ENCODE results near the gene C10orf105.

Gene C10orf105

DNA sequence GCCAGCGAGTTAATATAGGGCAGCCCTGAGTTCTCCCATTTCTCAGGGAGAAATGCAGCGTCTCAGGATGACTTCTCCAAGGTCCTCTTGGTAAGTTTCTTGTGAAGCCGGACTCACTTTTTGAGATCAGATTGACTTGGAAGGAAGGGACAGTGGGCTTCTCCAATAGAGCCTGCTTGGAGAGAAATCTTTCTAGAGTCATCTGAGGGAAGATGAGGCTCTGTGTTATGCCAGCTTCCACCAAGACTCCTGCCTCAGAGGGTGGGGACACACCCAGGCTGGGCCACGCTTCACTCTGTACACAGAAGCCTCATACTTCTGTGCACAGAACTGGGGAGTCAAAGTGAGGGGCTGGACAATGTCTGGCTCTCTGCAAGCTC, 5.6 kb downstream of the C10orf105 start:
- Histone ChIP-seq H3K4me3 (peak overlapping the region; percentile 11 to 63 (median 51); a peak in 19 of 20 replicates), H3K9ac (peak overlapping the region; percentile 72 to 89 (median 84)), H3K4me2 (peak overlapping the region; percentile 87 to 99 (median 94)), H3K9me3 (replicated peaks in 1 of 11) (no peaks in the 10 kb centered on the region), H3K27ac (peak overlapping the region; percentile 88 to 99 (median 94)), H3K4me1 (peaks cover 84 to 100% (median 91%) of the 10 kb centered on the region in 10 experiments), H3K27me3 (no peaks in the 10 kb centered on the region), H3K36me3 (no peaks in the 10 kb centered on the region), H4K20me1 (no peaks in the 10 kb centered on the region)
- no peak for TF ChIP-seq Cebpa-rat (IDR thresholded peaks at IDR 0.05)

DNA sequence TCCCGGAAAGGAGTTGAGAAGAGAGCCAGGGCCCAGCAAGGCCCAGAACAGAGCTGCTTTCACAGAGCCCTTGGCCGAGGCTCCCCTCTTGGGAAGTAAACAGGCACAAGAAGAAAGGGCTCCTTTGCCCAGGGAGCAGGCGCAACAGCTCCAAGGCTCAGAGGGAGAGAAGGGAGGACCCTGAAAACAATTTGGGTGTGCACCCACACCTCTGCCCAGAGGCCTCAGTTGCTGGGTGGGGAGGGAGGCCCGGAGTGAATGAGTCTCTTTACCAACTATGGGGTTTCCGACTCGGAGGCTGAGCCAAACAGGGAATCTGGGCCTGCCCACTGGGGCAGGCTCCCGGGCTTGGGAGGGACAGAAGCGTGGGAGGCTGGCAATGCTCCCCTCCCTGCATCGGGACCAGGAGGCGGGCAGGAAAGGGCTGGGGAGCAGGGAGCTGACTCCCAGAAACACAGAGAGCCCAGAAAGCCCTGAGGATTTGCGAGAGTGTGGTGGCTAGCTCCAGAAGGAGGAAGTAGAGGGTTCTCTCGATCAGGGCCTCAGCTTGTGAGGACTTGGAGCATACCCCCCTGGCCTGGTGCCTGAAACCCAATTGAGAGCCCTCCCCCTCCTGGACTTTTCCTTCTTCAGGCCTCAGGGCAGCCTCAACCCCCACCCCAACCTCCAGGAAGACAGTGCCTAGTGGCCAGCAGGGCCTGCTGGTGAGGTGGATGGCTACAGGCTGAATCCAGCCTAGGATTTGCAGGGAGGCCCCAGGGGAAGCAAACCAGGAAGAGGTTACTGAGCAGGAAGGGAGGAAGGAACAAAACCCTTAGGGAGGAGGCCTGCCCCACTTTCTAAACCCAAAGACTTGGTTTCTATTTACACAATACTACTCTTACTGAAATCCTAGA, 6.2 kb downstream of the C10orf105 start:
- peak overlapping the region; percentile 72 to 89 (median 84) for H3K9ac ChIP-seq
- H3K27ac ChIP-seq, result peak overlapping the region; percentile 88 to 99 (median 94)

GRCh38 chr10:71712572-71713134, 6.9 kb downstream of the C10orf105 start:
- TF ChIP-seq Cebpa-rat (IDR thresholded peaks at IDR 0.05), result no peak
- peak overlapping the region; percentile 72 to 89 (median 84) for H3K9ac ChIP-seq
- H3K36me3 ChIP-seq, result no peaks in the 10 kb centered on the region
- H3K4me1 ChIP-seq, result peaks cover 91 to 100% (median 99%) of the 10 kb centered on the region in 10 experiments
- H4K20me1 ChIP-seq, result no peaks in the 10 kb centered on the region
- peak overlapping the region in 4 of 10 experiments; percentile 42 to 63 (median 56); a peak in 4 of 20 replicates for H3K4me3 ChIP-seq
- H3K9me3 ChIP-seq (replicated peaks in 1 of 11), result no peaks in the 10 kb centered on the region
- peak overlapping the region; percentile 88 to 99 (median 94) for H3K27ac ChIP-seq
- H3K27me3 ChIP-seq, result no peaks in the 10 kb centered on the region
- peak overlapping the region; percentile 87 to 99 (median 94) for H3K4me2 ChIP-seq

More for the DNA sequence above, 6.2 kb downstream of the C10orf105 start:
- peaks cover 86 to 100% (median 97%) of the 10 kb centered on the region in 10 experiments for H3K4me1 ChIP-seq
- TF ChIP-seq Cebpa-rat (IDR thresholded peaks at IDR 0.05), result peak in 2 of 11 experiments; percentile 27 to 53; a peak in 2 of 22 replicates
- peak overlapping the region; percentile 87 to 99 (median 94) for H3K4me2 ChIP-seq
- H3K4me3 ChIP-seq, result peak overlapping the region; percentile 11 to 63 (median 51); a peak in 18 of 20 replicates
- no peaks in the 10 kb centered on the region for H3K36me3 ChIP-seq
- H4K20me1 ChIP-seq, result no peaks in the 10 kb centered on the region
- H3K27me3 ChIP-seq, result no peaks in the 10 kb centered on the region
- H3K9me3 ChIP-seq (replicated peaks in 1 of 11), result no peaks in the 10 kb centered on the region

DNA sequence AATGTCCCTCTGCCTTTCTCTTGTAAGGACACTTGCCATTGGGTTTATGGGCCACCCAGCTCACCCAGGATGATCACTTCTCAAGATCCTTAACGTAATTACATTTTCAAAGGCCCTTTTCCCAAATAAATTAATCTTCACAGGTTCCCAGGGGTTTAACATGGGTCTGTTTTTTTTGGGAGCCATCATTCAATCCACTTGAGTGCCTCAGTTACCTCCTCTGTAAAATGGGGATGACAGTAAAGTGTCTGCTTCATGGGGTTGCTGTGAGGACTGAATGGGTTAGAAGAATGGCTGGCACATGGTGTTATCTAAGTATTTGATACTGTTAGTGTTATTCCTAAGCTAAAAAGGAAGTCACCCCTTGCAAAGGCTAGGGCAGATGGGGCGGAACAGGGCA, 7.4 kb downstream of the C10orf105 start:
- peak overlapping the region; percentile 87 to 99 (median 94) for H3K4me2 ChIP-seq
- H3K4me3 ChIP-seq, result no peak overlapping the region
- peak overlapping the region in 10 of 11 experiments; percentile 77 to 89 (median 84); a peak in 17 of 22 replicates for H3K9ac ChIP-seq
- peak overlapping the region in 10 of 11 experiments; percentile 88 to 99 (median 94); a peak in 19 of 22 replicates for H3K27ac ChIP-seq
- H3K27me3 ChIP-seq, result no peaks in the 10 kb centered on the region
- no peak for TF ChIP-seq Cebpa-rat (IDR thresholded peaks at IDR 0.05)
- H4K20me1 ChIP-seq, result no peaks in the 10 kb centered on the region
- H3K36me3 ChIP-seq, result no peaks in the 10 kb centered on the region
- H3K4me1 ChIP-seq, result peaks cover 88 to 100% (median 96%) of the 10 kb centered on the region in 10 experiments
- no peaks in the 10 kb centered on the region for H3K9me3 ChIP-seq (replicated peaks in 1 of 11)

- Histone ChIP-seq H3K4me2 (peak overlapping the region in 9 of 11 experiments; percentile 9 to 99 (median 93); a peak in 15 of 22 replicates), H4K20me1 (no peaks in the 10 kb centered on the region), H3K27me3 (no peaks in the 10 kb centered on the region), H3K9me3 (replicated peaks in 1 of 11) (no peaks in the 10 kb centered on the region), H3K4me3 (no peak overlapping the region), H3K27ac (peak overlapping the region in 7 of 11 experiments; percentile 6 to 99 (median 97); a peak in 11 of 22 replicates), H3K4me1 (peaks cover 80 to 96% (median 86%) of the 10 kb centered on the region in 10 experiments), H3K36me3 (no peaks in the 10 kb centered on the region), H3K9ac (peak overlapping the region in 3 of 11 experiments; percentile 13 to 26 (median 22); a peak in 5 of 22 replicates)
- no peak for TF ChIP-seq Cebpa-rat (IDR thresholded peaks at IDR 0.05)
These were observed 8.4 kb downstream of the C10orf105 start for GRCh38 chr10:71711052-71711623.

GRCh38 chr10:71710519-71710918, 9.1 kb downstream of the C10orf105 start:
- no peaks in the 10 kb centered on the region for H4K20me1 ChIP-seq
- peak overlapping the region in 10 of 11 experiments; percentile 12 to 99 (median 91); a peak in 18 of 22 replicates for H3K4me2 ChIP-seq
- H3K4me3 ChIP-seq, result no peak overlapping the region
- no peaks in the 10 kb centered on the region for H3K9me3 ChIP-seq (replicated peaks in 1 of 11)
- H3K36me3 ChIP-seq, result no peaks in the 10 kb centered on the region
- peaks cover 73 to 91% (median 80%) of the 10 kb centered on the region in 10 experiments for H3K4me1 ChIP-seq
- H3K27ac ChIP-seq, result peak overlapping the region in 3 of 11 experiments; percentile 10 to 97 (median 97); a peak in 3 of 22 replicates
- no peaks in the 10 kb centered on the region for H3K27me3 ChIP-seq
- no peak for TF ChIP-seq Cebpa-rat (IDR thresholded peaks at IDR 0.05)
- H3K9ac ChIP-seq, result peak overlapping the region in 1 of 11 experiments; percentile 22; a peak in 1 of 22 replicates

GRCh38 chr10:71708897-71709882, 10.4 kb downstream of the C10orf105 start:
- no peaks in the 10 kb centered on the region for H3K36me3 ChIP-seq
- H3K27ac ChIP-seq, result peak overlapping the region in 5 of 11 experiments; percentile 10 to 29 (median 21); a peak in 4 of 22 replicates
- no peak for TF ChIP-seq Cebpa-rat (IDR thresholded peaks at IDR 0.05)
- no peaks in the 10 kb centered on the region for H4K20me1 ChIP-seq
- no peak overlapping the region for H3K4me3 ChIP-seq
- peak overlapping the region in 2 of 11 experiments; percentile 6 to 26; a peak in 1 of 22 replicates for H3K9ac ChIP-seq
- peaks cover 60 to 82% (median 67%) of the 10 kb centered on the region in 10 experiments for H3K4me1 ChIP-seq
- peak overlapping the region; percentile 12 to 99 (median 91); a peak in 20 of 22 replicates for H3K4me2 ChIP-seq
- H3K27me3 ChIP-seq, result no peaks in the 10 kb centered on the region
- H3K9me3 ChIP-seq (replicated peaks in 1 of 11), result no peaks in the 10 kb centered on the region
